GM19239 (cell line): Measurements from ENCODE around the gene AP4E1.
A peak's percentile ranks its signal among the peaks of the same experiment; 100 is the strongest.
"Not testable (repeated sequence)": the region's sequence is repeated elsewhere in the genome, so short reads cannot be mapped to it uniquely, and the experiment has no call there.

ENCODE experiments used
- DNase-seq: peaks from one replicate; pipeline ENCODE4 v3.0.0; 2011; ENCODE audit warnings: low spot score; ENCODE audit not compliant: insufficient read length
- FAIRE-seq: peaks from 2 replicates; lab custom pipeline; 2011; peaks lifted over from hg19 to GRCh38; lab: Jason Lieb, UNC

Gene AP4E1

GRCh38 chr15:50908209-50909009 lies at the start of gene AP4E1:
Gene AP4E1, plus strand, starts transcription at chr15:50908683. Its CDS starts 96 bp downstream, at chr15:50908779.
- FAIRE-seq (peak; percentile 61), DNase-seq (peak; percentile 61)

GRCh38 chr15:50860824-50861223 lies 47.7 kb upstream of the AP4E1 start:
- FAIRE-seq (no peak), DNase-seq (no peak)

GRCh38 chr15:50862553-50862952 lies 45.9 kb upstream of the AP4E1 start:
- DNase-seq: no peak
- no peak for FAIRE-seq

DNA sequence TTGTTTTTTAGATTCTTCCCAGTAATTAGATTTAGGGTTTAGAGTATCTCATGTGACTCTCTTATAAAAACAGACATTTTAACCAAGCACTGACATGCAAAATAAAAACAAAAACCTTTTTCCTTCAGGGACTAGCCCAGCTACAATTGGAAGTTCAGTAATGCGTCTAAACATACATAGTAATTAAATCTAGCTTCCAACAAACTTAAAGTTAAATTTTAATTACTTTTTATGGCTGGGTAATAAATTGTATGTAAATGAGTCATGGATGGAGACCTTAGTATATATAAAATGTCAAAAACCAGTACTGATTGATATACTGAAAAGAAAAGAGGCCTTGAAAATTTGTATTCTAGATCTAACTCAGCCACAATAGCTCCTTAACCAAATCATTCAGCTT lies 43.6 kb upstream of the AP4E1 start:
- no peak for FAIRE-seq
- no peak for DNase-seq

GRCh38 chr15:50865515-50866353 lies 42.7 kb upstream of the AP4E1 start:
- DNase-seq: no peak
- no peak for FAIRE-seq

DNA sequence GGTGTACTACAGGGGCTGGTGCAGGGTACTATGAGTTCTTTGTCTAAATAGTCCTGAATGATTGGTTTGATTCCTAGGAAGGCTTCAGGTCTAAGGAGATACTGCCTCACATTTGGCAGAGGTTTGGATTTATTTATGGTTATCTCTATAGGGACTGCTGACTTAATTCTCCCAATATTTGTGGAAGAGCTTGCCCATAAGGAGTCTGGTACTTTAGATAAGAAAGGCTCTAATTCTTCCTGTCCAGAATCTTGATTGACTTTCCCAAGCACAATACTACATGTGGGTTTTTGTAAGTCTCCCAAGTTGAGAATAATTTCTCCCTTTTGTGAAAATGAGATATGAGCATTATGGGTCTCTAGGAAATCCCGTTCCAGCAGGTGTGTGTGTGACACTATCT lies 36.7 kb upstream of the AP4E1 start:
- DNase-seq (no peak), FAIRE-seq (no peak)

GRCh38 chr15:50872832-50873426 lies 35.6 kb upstream of the AP4E1 start:
- no peak for DNase-seq
- no peak for FAIRE-seq

DNA sequence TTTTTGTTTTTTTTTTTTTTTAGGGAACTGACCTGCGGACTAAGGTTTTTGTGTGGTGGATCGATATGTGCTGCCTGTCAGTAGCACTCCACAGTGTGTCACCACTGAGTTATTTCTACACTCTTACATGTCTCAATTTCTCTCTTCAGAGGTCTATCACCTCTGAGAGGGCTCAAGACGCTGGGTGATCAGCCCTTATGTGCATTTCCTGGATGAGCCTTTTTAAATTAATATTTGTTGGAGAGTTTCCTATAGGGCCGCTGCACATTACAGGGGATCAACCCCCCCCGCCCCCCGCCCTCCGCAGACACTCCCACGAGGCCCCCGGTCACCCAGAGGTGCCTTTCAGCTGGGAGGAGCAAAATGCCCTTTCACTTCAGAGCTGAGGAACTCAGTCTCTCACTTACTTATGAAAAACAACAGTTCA lies 34.5 kb upstream of the AP4E1 start:
- DNase-seq (no peak), FAIRE-seq (no peak)

DNA sequence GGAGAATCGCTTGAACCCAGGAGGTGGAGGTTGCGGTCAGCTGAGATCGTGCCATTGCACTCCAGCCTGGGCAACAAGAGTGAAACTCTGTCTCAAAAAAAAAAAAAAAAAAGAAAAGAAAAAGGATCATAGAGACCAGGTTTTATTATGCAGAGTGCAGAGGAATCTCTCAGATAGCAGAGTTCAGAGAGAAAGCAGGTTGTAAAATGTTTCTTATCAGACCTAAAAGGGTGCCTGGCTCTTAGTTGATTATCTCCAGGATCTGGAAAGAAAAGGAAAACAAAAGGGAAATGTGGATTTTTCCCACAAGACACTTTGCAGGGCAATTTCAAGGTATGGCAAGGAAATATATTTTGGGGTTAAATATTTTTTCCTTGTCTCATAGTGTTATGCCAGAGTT lies 33.2 kb upstream of the AP4E1 start:
- not testable (repeated sequence) for FAIRE-seq, DNase-seq

DNA sequence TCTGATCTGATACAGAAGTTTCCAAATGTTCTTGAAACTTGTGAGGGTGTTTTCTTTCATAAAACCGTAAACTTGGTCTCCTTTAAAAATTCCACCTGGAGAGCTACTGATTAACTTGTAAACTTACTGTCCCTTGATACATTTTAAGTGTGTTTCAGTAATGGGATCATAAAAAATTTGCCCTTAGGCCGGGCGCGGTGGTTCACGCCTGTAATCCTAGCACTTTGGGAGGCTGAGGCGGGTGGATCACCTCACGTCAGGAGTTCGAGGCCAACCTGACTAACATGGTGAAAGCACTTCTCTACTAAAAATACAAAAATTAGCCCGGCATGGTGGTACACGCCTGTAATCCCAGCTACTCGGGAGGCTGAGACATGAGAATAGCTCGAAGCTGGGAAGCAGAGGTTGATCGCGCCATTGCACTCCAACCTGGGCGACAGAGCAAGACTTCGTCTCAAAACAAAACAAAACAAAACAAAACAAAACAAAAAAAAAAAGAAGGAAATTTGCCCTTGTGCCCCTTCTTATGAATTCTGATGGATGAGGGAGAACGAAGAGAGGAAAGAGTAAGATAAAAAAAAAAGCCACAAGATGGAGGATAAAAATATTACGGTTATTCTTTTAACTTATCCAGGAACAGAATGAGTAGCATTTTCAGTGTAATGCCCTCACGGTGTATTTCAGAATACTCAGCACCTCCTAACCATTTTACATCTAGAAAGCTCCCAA lies 32.1 kb upstream of the AP4E1 start:
- DNase-seq (no peak), FAIRE-seq (no peak)

GRCh38 chr15:50876989-50877360 lies 31.5 kb upstream of the AP4E1 start:
- DNase-seq (no peak), FAIRE-seq (peak; percentile 79)

- FAIRE-seq (peak; percentile 71), DNase-seq (no peak)
These were observed 29.4 kb upstream of the AP4E1 start for GRCh38 chr15:50879016-50879617.

DNA sequence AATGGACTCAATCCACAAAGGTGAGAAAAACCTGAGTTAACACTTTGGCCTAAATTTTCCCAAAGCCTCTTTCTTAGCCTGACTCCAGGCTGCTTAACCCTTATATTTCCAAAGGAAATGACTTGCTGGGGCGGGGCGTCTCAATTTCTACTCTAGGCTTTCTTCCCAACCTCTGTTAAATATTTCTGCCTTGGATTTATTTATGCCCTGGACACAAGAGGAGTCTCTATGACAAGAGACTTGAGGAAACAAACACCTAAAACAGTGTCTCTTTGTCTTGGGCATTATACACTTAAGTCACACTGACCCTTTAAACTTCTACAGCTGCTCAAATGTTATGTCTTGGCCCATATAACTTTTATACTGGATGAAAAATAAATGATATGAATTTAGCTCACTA lies 28.3 kb upstream of the AP4E1 start:
- FAIRE-seq (no peak), DNase-seq (no peak)

- DNase-seq (no peak), FAIRE-seq (peak; percentile 77)
These were observed 27.8 kb upstream of the AP4E1 start for GRCh38 chr15:50880651-50881114.

GRCh38 chr15:50881121-50882048 lies 27.1 kb upstream of the AP4E1 start:
- DNase-seq: no peak
- FAIRE-seq: peak; percentile 72

- FAIRE-seq: peak; percentile 57
- DNase-seq: no peak
These were observed 24.6 kb upstream of the AP4E1 start for GRCh38 chr15:50883903-50884302.

DNA sequence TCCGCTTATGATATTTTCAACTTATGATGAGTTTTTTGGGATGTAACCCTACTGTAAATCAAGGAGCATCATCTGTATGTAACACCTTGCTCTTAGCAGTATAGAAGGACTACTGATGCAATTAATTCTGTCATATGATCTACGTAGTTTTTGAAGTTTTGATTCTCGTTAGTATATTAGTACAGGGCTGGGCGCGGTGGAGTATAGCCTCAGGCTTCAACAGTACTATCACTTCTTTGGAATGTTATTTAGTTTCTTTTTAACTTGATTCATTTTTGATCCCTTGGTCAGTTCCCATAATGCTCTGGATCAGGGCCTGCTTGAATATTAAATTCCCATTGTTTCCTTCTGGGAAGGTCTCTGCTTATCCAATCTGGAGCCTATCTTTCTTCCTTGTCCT lies 23.9 kb upstream of the AP4E1 start:
- FAIRE-seq (no peak), DNase-seq (no peak)

- no peak for FAIRE-seq
- DNase-seq: no peak
These were observed 22.4 kb upstream of the AP4E1 start for GRCh38 chr15:50886139-50886467.
